Right lobe of liver (tissue), 6 donors: Measurements from ENCODE around the gene YARS1. TPM values are rescaled to one million over a fixed set of nuclear protein-coding genes. Genes with fewer than 3 reads are reported as not detected.

Experiments
- ATAC-seq, 4 donors: fragments of 200-7000 bp; cut with Tn5 transposase; one replicate each; pipeline ENCODE4 v1.9.1; 2020; ENCODE audit warnings: mild to moderate bottlenecking in 4 of 4, moderate library complexity in 4 of 4
- DNase-seq, 3 donors: peaks; one replicate each; pipeline ENCODE4 v3.0.0-alpha.2; 2020
- H3K27ac ChIP-seq, 3 donors: fragments of 200-600 bp; one replicate each; pipeline ENCODE4 v1.8.0; 2022
- H3K27me3 ChIP-seq, 2 donors: fragments of 200-600 bp; one replicate each; pipeline ENCODE4 v1.8.0; 2022
- H3K36me3 ChIP-seq, 4 donors: fragments of 200-600 bp; sonication (generic) in 1 of 4; one replicate each; pipeline versions ENCODE4 v1.5.1 to v1.8.0; 2017 to 2022; ENCODE audit warnings: control low read depth in 1 of 4
- H3K4me1 ChIP-seq, 4 donors: fragments of 200-600 bp; sonication (generic) in 1 of 4; one replicate each; pipeline versions ENCODE4 v1.5.1 to v1.8.0; 2017 to 2022; ENCODE audit warnings: control low read depth in 1 of 4
- H3K4me3 ChIP-seq, 3 donors: fragments of 200-600 bp; one replicate each; pipeline ENCODE4 v1.8.0; 2022
- H3K9me3 ChIP-seq, 4 donors: fragments of 200-600 bp; sonication (generic) in 1 of 4; one replicate each; pipeline versions ENCODE4 v1.5.1 to v1.8.0; 2017 to 2022; ENCODE audit warnings: control low read depth in 1 of 4
- CTCF ChIP-seq, 4 donors: fragments of 200-600 bp in 3 of 4; fragments of 450-650 bp in 1 of 4; IDR thresholded peaks; one replicate each; pipeline versions ENCODE4 v1.5.1 to v1.8.0; 2016 to 2022; ENCODE audit warnings: antibody characterized with exemption in 4 of 4, mild to moderate bottlenecking in 2 of 4
- POLR2A ChIP-seq: fragments of 450-650 bp; IDR thresholded peaks from one replicate; pipeline ENCODE4 v1.6.1; 2017; ENCODE audit warnings: antibody characterized with exemption, mild to moderate bottlenecking
- WGBS: methylation state at CpG from one replicate; pipeline ENCODE4 v1.1.6; 2018; ENCODE audit warnings: low coverage, low lambda C conversion rate; ENCODE audit not compliant: insufficient coverage; ENCODE audit errors: missing lambda C conversion rate; 5-methylcytosine and 5-hydroxymethylcytosine counted together
- intact Hi-C, 2 donors: fragments of 100-400 bp; cut with DNase I; formaldehyde crosslinking; loops; one replicate each; pipeline versions ENCODE4 v1.11.2 to v1.14.1; 2022
- total RNA-seq, 6 experiments: library from RNA; depleted of rRNA in 2 of 6; stranded (reverse); fragments of >200 nt in 2 of 6; fragmentation: NEBNext Ultra II Directional in 3 of 6; extraction: Animal tissue kit (Norgen Biotek cat#: 25700) in 3 of 6; gene quantifications; one replicate each; pipeline versions ENCODE4 v1.1.0 to v1.2.4, GENCODE V29; 2016 to 2023
- donor health status: DM: no; HTN: yes; CAD: no.
- donor health status: DM: no; HTN: no; CAD: no.
- donor health status: DM: no; HTN: no; CAD: no.
- donor health status: DM: no; HTN: yes; CAD: no.
- donor health status: DM: no; HTN: yes; CAD: no.

The YARS1 gene
- total RNA-seq, 6 experiments from 2014 or later: 37.4 to 84.3 (median 53.5) TPM

- TF ChIP-seq POLR2A: no peak
- intact Hi-C loops: no loop called here
- no peaks in the 10 kb centered on the region for H3K27me3 ChIP-seq
- ATAC-seq: no peak
- peaks cover 0 to 89% (median 46%) of the 10 kb centered on the region in 4 donors for H3K36me3 ChIP-seq
- no peaks in the 10 kb centered on the region for H3K4me1 ChIP-seq
- WGBS: 90% methylated on average over 3 of the region's 5 CpGs
- H3K27ac ChIP-seq: no peak overlapping the region
- no peaks in the 10 kb centered on the region for H3K9me3 ChIP-seq
- H3K4me3 ChIP-seq: no peak overlapping the region
- no peak for DNase-seq
Measured at GRCh38 chr1:32779242-32779641, 37.9 kb downstream of the YARS1 start.

DNA sequence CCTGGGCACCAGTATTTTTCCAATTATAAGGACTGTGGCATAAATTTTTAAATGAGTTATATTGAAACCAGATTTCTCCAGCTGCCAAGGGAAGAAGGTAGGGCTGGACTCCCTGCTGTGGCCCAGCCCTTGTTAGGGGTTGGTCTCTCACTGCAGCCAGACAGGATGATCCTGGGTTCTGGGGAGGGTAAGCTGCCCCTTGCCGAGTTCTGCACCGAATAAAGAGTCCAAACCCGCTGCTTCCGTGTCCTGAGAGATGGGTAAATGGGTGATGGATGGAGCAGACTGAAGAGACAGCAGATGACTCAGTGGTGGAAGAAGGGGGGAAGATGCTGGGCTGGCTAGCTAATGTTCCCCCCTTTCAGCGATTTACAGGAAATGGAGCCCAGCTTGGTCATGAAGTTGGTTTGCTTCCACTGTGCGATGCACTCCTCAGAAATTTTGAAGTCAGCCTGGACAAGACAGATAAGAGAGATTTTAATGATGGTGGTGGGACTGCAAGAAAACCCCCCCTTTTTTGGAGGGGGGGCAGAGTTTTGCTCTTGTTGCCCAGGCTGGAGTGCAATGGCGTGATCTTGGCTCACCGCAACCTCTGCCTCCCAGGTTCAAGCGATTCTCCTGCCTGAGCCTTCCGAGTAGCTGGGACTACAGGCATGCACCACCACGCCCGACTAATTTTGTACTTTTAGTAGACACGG is 41.4 kb downstream of the YARS1 start:
- Histone ChIP-seq H3K4me3 (no peak overlapping the region), H3K4me1 (no peaks in the 10 kb centered on the region), H3K9me3 (no peaks in the 10 kb centered on the region), H3K27ac (no peak overlapping the region), H3K36me3 (peaks cover 0 to 59% (median 32%) of the 10 kb centered on the region in 4 donors), H3K27me3 (no peaks in the 10 kb centered on the region)
- WGBS: 52% methylated on average over 3 of the region's 13 CpGs
- TF ChIP-seq POLR2A: no peak
- no peak for TF ChIP-seq CTCF (IDR thresholded peaks at IDR 0.05)
- DNase-seq (no peak), ATAC-seq (no peak)
- intact Hi-C loops: no loop called here

GRCh38 chr1:32774950-32775634 is 42.1 kb downstream of the YARS1 start:
- Histone ChIP-seq H3K27ac (no peak overlapping the region), H3K4me1 (no peaks in the 10 kb centered on the region), H3K36me3 (peaks cover 0 to 56% (median 25%) of the 10 kb centered on the region in 4 donors), H3K4me3 (no peak overlapping the region), H3K27me3 (no peaks in the 10 kb centered on the region), H3K9me3 (no peaks in the 10 kb centered on the region)
- DNase-seq (no peak), ATAC-seq (peak in 1 of 4 donors; percentile 16)
- 32% methylated on average over 2 of the region's 2 CpGs for WGBS
- intact Hi-C loops: loop anchor here (5.0 kb wide), 1 partner anchor 63 kb away; no protein-coding TSS in a partner anchor
- TF ChIP-seq POLR2A: no peak
- no peak for TF ChIP-seq CTCF (IDR thresholded peaks at IDR 0.05)

GRCh38 chr1:32774464-32774808 is 42.7 kb downstream of the YARS1 start:
- Histone ChIP-seq H3K4me1 (no peaks in the 10 kb centered on the region), H3K9me3 (no peaks in the 10 kb centered on the region), H3K27me3 (no peaks in the 10 kb centered on the region), H3K36me3 (peaks cover 0 to 53% (median 20%) of the 10 kb centered on the region in 4 donors), H3K4me3 (no peak overlapping the region), H3K27ac (no peak overlapping the region)
- intact Hi-C loops: loop anchor here (5.0 kb wide), 1 partner anchor 62 kb away; no protein-coding TSS in a partner anchor
- no peak for DNase-seq
- TF ChIP-seq CTCF (IDR thresholded peaks at IDR 0.05) (no peak), POLR2A (no peak)
- peak in 1 of 4 donors; percentile 1 for ATAC-seq
